22Rv1 (cell line): ENCODE results near the gene TANGO2.

ENCODE experiments used
- CTCF ChIP-seq: fragments of 450-650 bp; IDR thresholded peaks from 2 replicates; pipeline ENCODE4 v1.5.1; 2017; ENCODE audit warnings: mild to moderate bottlenecking
- ZFX ChIP-seq: fragments of 450-650 bp; IDR thresholded peaks from 2 replicates; pipeline ENCODE4 v1.6.1; 2017; ENCODE audit warnings: antibody characterized with exemption, borderline replicate concordance

GRCh38 chr22:19986011-19986409 lies 34.9 kb upstream of the TANGO2 start:
- TF ChIP-seq CTCF (no peak), ZFX (no peak)
